WTC11 (cell line): ENCODE measurements around the gene SCYL1. TPM values are rescaled to one million over a fixed set of nuclear protein-coding genes. Genes with fewer than 3 reads are reported as not detected.
A peak's percentile ranks its signal among the peaks of the same experiment; 100 is the strongest.

Source experiments
- EMX1 ChIP-seq: fragments of 250-450 bp; sonication (Bioruptor Pico); IDR thresholded peaks from 2 replicates; pipeline ENCODE4 v1.8.0; 2021; ENCODE audit warnings: mild to moderate bottlenecking
- ESRRA ChIP-seq: sonication (generic); formaldehyde crosslinking; IDR thresholded peaks from 2 replicates; pipeline ENCODE4 v1.8.1; 2022; ENCODE audit warnings: mild to moderate bottlenecking, missing genetic modification reagents, borderline replicate concordance
- FOXJ3 ChIP-seq: sonication (generic); formaldehyde crosslinking; IDR thresholded peaks from 2 replicates; pipeline ENCODE4 v1.9.0; 2021; ENCODE audit warnings: missing genetic modification reagents, mild to moderate bottlenecking, borderline replicate concordance
- GTF2I ChIP-seq: fragments of 250-450 bp; sonication (Bioruptor Pico); conservative IDR thresholded peaks from 2 replicates; pipeline ENCODE4 v1.4.0; 2021; ENCODE audit warnings: mild to moderate bottlenecking
- JUN ChIP-seq: sonication (generic); formaldehyde crosslinking; IDR thresholded peaks from 2 replicates; pipeline ENCODE4 v1.8.0; 2023; ENCODE audit warnings: mild to moderate bottlenecking, missing genetic modification reagents
- KAT7 ChIP-seq: sonication (generic); formaldehyde crosslinking; IDR thresholded peaks from 2 replicates; pipeline ENCODE4 v1.8.1; 2023; ENCODE audit warnings: missing genetic modification reagents, mild to moderate bottlenecking, borderline replicate concordance
- MYBL2 ChIP-seq: sonication (generic); formaldehyde crosslinking; IDR thresholded peaks from 2 replicates; pipeline ENCODE4 v1.8.1; 2023; ENCODE audit warnings: mild to moderate bottlenecking, moderate library complexity, missing genetic modification reagents
- NR3C1 ChIP-seq: sonication (generic); formaldehyde crosslinking; conservative IDR thresholded peaks from 2 replicates; pipeline ENCODE4 v1.8.1; 2023; ENCODE audit warnings: low read depth, mild to moderate bottlenecking, missing genetic modification reagents
- OVOL2 ChIP-seq: fragments of 250-450 bp; sonication (Bioruptor Pico); IDR thresholded peaks from 2 replicates; pipeline ENCODE4 v1.9.0; 2021; ENCODE audit warnings: mild to moderate bottlenecking, borderline replicate concordance
- PRRX2 ChIP-seq: fragments of 250-450 bp; sonication (Bioruptor Pico); IDR thresholded peaks from 2 replicates; pipeline ENCODE4 v1.8.0; 2021; ENCODE audit warnings: mild to moderate bottlenecking
- SMAD4 ChIP-seq: sonication (generic); formaldehyde crosslinking; IDR thresholded peaks from 2 replicates; pipeline ENCODE4 v1.8.0; 2022; ENCODE audit warnings: mild to moderate bottlenecking, missing genetic modification reagents
- SP1 ChIP-seq: sonication (generic); formaldehyde crosslinking; conservative IDR thresholded peaks from 2 replicates; pipeline ENCODE4 v1.8.1; 2022; ENCODE audit warnings: missing genetic modification reagents
- ZNF138 ChIP-seq: sonication (generic); formaldehyde crosslinking; conservative IDR thresholded peaks from 2 replicates; pipeline ENCODE4 v1.8.1; 2022; ENCODE audit warnings: mild to moderate bottlenecking, moderate library complexity, missing genetic modification reagents
- ZNF396 ChIP-seq: fragments of 250-450 bp; sonication (Bioruptor Pico); IDR thresholded peaks from 2 replicates; pipeline ENCODE4 v1.8.0; 2021; ENCODE audit warnings: mild to moderate bottlenecking, moderate library complexity, borderline replicate concordance
- ZNF416 ChIP-seq: fragments of 250-450 bp; sonication (Bioruptor Pico); IDR thresholded peaks from 2 replicates; pipeline ENCODE4 v1.9.0; 2021; ENCODE audit warnings: mild to moderate bottlenecking, inconsistent platforms
- total RNA-seq: library from RNA; stranded (reverse); gene quantifications from 3 replicates; pipeline ENCODE4 v1.2.3, GENCODE V29; 2021
- TF ChIP-seq, protein P1 (sequence below): sonication (generic); formaldehyde crosslinking; IDR thresholded peaks from 2 replicates; pipeline ENCODE4 v1.8.1; 2023; ENCODE audit warnings: mild to moderate bottlenecking, missing genetic modification reagents, borderline replicate concordance
- TF ChIP-seq, protein P2 (sequence below): fragments of 250-450 bp; sonication (Bioruptor Pico); IDR thresholded peaks from 2 replicates; pipeline ENCODE4 v1.9.0; 2021; ENCODE audit warnings: mild to moderate bottlenecking
- TF ChIP-seq, protein P3 (sequence below): sonication (generic); formaldehyde crosslinking; IDR thresholded peaks from 2 replicates; pipeline ENCODE4 v1.8.0; 2022; ENCODE audit warnings: mild to moderate bottlenecking, missing genetic modification reagents
- TF ChIP-seq, protein P4 (sequence below): sonication (generic); formaldehyde crosslinking; IDR thresholded peaks from 2 replicates; pipeline ENCODE4 v1.8.0; 2022; ENCODE audit warnings: missing genetic modification reagents
- TF ChIP-seq, protein P5 (sequence below): sonication (generic); formaldehyde crosslinking; IDR thresholded peaks from 2 replicates; pipeline ENCODE4 v1.8.1; 2023; ENCODE audit warnings: mild to moderate bottlenecking, missing genetic modification reagents, moderate library complexity
- TF ChIP-seq, protein P6 (sequence below): fragments of 250-450 bp; sonication (Bioruptor Pico); IDR thresholded peaks from 2 replicates; pipeline ENCODE4 v1.9.0; 2021; ENCODE audit warnings: moderate library complexity, mild to moderate bottlenecking, inconsistent platforms, borderline replicate concordance
- TF ChIP-seq, protein P7 (sequence below): fragments of 250-450 bp; sonication (Bioruptor Pico); IDR thresholded peaks from 2 replicates; pipeline ENCODE4 v1.9.0; 2021; ENCODE audit warnings: mild to moderate bottlenecking, borderline replicate concordance

Gene SCYL1
- total RNA-seq, 1 experiment from 2014 or later = 76.8 TPM

DNA sequence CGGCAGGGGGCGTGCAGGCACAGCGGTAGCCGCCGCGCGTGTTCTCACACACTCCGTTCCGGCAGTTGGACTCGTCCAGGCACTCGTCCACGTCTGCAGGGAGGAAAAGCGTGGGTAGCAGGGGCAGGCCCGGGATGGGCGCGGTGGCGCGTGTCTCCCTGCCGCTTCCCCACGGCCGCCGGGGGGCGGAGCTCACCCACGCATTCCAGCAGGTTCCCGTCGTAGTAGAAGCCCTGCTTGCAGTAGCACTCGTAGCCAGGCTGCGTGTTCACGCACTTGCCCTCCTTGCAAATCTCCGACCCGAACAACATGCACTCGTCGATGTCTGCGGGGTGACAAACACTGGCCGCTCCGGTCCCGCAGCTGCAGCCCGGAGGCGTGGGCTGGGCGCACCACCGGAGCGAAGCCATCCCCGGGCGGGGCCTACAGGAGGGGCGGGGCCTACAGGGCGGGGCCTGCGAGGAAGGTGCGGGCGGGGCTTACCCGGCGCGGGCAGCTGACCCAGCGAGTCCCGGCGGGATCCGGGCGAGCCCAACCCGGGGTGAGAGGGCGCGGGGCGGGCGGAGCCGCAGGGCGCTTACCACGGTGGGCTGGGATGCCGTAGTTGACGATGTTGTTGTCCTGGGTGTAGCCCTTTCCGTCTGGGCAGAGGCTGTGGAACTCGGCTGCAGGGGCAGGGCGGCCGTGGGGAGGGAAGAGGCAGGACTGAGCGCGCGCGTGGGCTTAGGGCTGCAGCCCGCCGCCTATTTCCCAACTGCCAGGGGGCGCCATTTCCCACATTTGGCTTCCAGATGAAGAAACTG lies 15.6 kb downstream of the SCYL1 start (continued):
- TF ChIP-seq ZNF416 = peak; percentile 57; the same call in 1 of the 2 replicates
- no peak for TF ChIP-seq ESRRA (CRISPR knock-in tag)
- TF ChIP-seq GTF2I = no peak
- TF ChIP-seq SP1 (CRISPR knock-in tag) = peak; percentile 78; the same call in 1 of the 2 replicates
- no peak for TF ChIP-seq ZNF138 (CRISPR knock-in tag)
- TF ChIP-seq, protein P1, sequence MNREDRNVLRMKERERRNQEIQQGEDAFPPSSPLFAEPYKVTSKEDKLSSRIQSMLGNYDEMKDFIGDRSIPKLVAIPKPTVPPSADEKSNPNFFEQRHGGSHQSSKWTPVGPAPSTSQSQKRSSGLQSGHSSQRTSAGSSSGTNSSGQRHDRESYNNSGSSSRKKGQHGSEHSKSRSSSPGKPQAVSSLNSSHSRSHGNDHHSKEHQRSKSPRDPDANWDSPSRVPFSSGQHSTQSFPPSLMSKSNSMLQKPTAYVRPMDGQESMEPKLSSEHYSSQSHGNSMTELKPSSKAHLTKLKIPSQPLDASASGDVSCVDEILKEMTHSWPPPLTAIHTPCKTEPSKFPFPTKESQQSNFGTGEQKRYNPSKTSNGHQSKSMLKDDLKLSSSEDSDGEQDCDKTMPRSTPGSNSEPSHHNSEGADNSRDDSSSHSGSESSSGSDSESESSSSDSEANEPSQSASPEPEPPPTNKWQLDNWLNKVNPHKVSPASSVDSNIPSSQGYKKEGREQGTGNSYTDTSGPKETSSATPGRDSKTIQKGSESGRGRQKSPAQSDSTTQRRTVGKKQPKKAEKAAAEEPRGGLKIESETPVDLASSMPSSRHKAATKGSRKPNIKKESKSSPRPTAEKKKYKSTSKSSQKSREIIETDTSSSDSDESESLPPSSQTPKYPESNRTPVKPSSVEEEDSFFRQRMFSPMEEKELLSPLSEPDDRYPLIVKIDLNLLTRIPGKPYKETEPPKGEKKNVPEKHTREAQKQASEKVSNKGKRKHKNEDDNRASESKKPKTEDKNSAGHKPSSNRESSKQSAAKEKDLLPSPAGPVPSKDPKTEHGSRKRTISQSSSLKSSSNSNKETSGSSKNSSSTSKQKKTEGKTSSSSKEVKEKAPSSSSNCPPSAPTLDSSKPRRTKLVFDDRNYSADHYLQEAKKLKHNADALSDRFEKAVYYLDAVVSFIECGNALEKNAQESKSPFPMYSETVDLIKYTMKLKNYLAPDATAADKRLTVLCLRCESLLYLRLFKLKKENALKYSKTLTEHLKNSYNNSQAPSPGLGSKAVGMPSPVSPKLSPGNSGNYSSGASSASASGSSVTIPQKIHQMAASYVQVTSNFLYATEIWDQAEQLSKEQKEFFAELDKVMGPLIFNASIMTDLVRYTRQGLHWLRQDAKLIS (CRISPR knock-in tag) = no peak
- TF ChIP-seq, protein P2, sequence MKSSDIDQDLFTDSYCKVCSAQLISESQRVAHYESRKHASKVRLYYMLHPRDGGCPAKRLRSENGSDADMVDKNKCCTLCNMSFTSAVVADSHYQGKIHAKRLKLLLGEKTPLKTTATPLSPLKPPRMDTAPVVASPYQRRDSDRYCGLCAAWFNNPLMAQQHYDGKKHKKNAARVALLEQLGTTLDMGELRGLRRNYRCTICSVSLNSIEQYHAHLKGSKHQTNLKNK (CRISPR knock-in tag) = no peak
- TF ChIP-seq, protein P3, sequence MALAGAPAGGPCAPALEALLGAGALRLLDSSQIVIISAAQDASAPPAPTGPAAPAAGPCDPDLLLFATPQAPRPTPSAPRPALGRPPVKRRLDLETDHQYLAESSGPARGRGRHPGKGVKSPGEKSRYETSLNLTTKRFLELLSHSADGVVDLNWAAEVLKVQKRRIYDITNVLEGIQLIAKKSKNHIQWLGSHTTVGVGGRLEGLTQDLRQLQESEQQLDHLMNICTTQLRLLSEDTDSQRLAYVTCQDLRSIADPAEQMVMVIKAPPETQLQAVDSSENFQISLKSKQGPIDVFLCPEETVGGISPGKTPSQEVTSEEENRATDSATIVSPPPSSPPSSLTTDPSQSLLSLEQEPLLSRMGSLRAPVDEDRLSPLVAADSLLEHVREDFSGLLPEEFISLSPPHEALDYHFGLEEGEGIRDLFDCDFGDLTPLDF (CRISPR knock-in tag) = 0 out of 2 replicates have a peak, but pooled peaks have one; percentile 22
- no peak for TF ChIP-seq FOXJ3 (CRISPR knock-in tag)
- TF ChIP-seq MYBL2 (CRISPR knock-in tag) = no peak
- no peak for TF ChIP-seq SMAD4
- no peak for TF ChIP-seq PRRX2 (CRISPR knock-in tag)
- TF ChIP-seq, protein P4, sequence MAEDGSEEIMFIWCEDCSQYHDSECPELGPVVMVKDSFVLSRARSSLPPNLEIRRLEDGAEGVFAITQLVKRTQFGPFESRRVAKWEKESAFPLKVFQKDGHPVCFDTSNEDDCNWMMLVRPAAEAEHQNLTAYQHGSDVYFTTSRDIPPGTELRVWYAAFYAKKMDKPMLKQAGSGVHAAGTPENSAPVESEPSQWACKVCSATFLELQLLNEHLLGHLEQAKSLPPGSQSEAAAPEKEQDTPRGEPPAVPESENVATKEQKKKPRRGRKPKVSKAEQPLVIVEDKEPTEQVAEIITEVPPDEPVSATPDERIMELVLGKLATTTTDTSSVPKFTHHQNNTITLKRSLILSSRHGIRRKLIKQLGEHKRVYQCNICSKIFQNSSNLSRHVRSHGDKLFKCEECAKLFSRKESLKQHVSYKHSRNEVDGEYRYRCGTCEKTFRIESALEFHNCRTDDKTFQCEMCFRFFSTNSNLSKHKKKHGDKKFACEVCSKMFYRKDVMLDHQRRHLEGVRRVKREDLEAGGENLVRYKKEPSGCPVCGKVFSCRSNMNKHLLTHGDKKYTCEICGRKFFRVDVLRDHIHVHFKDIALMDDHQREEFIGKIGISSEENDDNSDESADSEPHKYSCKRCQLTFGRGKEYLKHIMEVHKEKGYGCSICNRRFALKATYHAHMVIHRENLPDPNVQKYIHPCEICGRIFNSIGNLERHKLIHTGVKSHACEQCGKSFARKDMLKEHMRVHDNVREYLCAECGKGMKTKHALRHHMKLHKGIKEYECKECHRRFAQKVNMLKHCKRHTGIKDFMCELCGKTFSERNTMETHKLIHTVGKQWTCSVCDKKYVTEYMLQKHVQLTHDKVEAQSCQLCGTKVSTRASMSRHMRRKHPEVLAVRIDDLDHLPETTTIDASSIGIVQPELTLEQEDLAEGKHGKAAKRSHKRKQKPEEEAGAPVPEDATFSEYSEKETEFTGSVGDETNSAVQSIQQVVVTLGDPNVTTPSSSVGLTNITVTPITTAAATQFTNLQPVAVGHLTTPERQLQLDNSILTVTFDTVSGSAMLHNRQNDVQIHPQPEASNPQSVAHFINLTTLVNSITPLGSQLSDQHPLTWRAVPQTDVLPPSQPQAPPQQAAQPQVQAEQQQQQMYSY (CRISPR knock-in tag) = no peak
- no peak for TF ChIP-seq KAT7 (CRISPR knock-in tag)
- TF ChIP-seq EMX1 = no peak
- TF ChIP-seq, protein P5, sequence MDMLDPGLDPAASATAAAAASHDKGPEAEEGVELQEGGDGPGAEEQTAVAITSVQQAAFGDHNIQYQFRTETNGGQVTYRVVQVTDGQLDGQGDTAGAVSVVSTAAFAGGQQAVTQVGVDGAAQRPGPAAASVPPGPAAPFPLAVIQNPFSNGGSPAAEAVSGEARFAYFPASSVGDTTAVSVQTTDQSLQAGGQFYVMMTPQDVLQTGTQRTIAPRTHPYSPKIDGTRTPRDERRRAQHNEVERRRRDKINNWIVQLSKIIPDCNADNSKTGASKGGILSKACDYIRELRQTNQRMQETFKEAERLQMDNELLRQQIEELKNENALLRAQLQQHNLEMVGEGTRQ (CRISPR knock-in tag) = peak; percentile 68
- TF ChIP-seq, protein P6, sequence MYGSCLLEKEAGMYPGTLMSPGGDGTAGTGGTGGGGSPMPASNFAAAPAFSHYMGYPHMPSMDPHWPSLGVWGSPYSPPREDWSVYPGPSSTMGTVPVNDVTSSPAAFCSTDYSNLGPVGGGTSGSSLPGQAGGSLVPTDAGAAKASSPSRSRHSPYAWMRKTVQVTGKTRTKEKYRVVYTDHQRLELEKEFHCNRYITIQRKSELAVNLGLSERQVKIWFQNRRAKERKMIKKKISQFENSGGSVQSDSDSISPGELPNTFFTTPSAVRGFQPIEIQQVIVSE = no peak
- no peak for TF ChIP-seq NR3C1
- TF ChIP-seq, protein P7, sequence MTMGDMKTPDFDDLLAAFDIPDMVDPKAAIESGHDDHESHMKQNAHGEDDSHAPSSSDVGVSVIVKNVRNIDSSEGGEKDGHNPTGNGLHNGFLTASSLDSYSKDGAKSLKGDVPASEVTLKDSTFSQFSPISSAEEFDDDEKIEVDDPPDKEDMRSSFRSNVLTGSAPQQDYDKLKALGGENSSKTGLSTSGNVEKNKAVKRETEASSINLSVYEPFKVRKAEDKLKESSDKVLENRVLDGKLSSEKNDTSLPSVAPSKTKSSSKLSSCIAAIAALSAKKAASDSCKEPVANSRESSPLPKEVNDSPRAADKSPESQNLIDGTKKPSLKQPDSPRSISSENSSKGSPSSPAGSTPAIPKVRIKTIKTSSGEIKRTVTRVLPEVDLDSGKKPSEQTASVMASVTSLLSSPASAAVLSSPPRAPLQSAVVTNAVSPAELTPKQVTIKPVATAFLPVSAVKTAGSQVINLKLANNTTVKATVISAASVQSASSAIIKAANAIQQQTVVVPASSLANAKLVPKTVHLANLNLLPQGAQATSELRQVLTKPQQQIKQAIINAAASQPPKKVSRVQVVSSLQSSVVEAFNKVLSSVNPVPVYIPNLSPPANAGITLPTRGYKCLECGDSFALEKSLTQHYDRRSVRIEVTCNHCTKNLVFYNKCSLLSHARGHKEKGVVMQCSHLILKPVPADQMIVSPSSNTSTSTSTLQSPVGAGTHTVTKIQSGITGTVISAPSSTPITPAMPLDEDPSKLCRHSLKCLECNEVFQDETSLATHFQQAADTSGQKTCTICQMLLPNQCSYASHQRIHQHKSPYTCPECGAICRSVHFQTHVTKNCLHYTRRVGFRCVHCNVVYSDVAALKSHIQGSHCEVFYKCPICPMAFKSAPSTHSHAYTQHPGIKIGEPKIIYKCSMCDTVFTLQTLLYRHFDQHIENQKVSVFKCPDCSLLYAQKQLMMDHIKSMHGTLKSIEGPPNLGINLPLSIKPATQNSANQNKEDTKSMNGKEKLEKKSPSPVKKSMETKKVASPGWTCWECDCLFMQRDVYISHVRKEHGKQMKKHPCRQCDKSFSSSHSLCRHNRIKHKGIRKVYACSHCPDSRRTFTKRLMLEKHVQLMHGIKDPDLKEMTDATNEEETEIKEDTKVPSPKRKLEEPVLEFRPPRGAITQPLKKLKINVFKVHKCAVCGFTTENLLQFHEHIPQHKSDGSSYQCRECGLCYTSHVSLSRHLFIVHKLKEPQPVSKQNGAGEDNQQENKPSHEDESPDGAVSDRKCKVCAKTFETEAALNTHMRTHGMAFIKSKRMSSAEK (CRISPR knock-in tag) = no peak
- TF ChIP-seq JUN (CRISPR knock-in tag) = no peak
- TF ChIP-seq OVOL2 = no peak
- no peak for TF ChIP-seq ZNF396
